Effector CD8-positive, alpha-beta T cell (primary cell): Measurements from ENCODE around the gene CASKIN2.
A peak's percentile ranks its signal among the peaks of the same experiment; 100 is the strongest.
"Not testable (repeated sequence)": the region's sequence is repeated elsewhere in the genome, so short reads cannot be mapped to it uniquely, and the experiment has no call there.

Source experiments
- DNase-seq: peaks from one replicate; lab custom pipeline; 2025; lab: John Stamatoyannopoulos, UW

The CASKIN2 gene

DNA sequence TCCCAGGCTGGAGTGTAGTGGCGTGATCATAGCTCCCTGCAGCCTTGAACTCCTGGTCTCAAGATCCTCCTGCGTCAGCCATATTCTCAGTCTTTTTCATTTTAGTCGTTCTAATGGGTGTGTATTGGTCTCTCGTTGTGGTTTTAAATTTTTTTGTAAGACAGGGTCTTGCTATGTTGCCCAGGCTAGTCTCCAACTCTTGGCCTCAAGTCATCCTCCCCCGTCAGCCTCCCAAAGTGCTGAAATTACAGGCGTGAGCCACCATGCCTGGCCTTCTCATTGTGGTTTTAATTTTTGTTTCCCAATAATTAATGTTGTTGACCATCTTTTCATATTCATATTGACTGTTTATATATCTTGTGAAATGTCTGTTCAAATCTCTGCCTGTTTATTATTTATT lies 50.3 kb downstream of the CASKIN2 start:
- no peak for DNase-seq

DNA sequence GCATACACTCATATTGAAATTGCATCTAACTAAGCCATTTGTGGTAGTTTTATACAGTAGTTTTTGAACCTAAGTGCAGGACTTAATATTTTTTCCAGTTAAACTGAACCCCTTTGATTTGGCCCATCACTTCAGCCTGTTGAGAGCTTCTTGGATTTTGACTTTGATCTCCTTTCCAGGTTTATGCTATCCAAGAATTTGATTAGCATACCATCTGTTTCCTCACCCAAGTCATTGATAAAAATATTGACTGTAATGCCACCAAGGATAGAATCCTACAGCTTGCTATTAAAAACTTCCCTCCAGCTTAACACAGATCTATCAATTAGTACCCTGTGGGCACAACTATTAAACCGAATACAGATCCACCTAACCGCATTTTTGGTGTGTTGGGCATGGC lies 51.7 kb downstream of the CASKIN2 start:
- DNase-seq: no peak

DNA sequence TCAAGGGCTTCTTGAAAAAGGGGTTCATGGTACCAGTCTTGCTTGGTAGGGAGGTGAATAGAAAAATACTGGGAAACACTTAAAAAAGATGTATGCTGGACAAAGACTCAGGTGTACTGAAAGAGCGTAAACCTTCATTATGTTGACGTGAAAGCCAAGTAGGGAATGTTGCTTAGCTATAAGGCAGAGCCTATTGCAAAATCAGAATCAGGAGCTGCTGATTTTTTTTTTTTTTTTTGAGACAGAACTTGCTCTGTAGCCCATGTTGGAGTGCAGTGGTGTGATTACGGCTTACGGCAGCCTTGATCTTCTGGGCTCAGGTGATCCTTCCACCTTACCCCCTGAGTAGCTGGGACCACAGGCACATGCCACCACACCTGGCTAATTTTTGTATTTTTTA lies 55.0 kb downstream of the CASKIN2 start:
- no peak for DNase-seq

DNA sequence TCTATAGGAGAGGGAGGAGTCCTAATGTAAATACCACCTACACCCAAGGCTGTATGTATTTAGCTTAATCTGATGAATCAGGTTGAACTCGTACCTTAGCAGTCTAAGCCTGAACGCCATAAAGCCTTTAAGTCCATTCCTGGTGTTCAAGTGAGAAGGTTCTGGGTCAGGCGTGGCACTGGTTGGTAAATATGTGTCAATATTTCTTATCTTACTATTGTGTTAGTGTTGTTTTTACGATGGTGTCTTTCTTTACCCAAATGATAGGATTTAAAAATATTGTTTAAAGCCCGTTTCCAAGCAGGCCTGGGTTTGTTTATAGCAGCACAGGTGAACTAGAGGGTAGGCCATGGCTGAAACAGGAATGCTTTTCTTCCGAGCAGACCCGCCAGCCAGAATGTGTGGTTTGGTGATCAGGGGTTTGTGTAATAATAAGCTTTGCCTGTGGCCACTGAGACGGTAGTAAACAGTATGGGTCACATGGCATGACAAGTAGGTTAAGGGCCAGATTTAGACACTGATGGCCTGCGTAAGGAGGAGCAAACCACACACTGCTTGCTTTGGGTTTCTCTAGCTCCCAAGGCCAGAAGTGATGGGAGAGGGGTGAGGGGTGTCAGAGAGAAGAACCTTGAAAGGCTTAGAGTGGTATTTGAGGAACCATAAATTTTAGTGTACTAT lies 55.6 kb downstream of the CASKIN2 start:
- DNase-seq: no peak

DNA sequence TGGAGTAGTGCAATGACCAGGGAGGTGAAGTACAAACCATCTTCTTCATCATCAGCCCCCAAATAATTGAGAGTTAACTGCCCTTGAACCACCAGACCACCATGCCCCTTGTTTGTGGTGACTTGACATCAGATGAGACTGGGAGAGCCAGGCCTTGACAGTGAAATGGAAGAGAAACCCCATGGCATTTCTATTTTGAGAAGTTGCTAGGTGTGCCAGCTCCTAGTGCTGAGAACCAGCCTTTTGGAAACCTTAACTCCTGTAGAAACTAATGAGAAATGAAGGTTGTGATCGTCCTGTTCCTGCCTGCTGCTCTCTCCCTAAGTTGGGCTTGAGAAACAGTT lies 56.1 kb downstream of the CASKIN2 start:
- DNase-seq: no peak

DNA sequence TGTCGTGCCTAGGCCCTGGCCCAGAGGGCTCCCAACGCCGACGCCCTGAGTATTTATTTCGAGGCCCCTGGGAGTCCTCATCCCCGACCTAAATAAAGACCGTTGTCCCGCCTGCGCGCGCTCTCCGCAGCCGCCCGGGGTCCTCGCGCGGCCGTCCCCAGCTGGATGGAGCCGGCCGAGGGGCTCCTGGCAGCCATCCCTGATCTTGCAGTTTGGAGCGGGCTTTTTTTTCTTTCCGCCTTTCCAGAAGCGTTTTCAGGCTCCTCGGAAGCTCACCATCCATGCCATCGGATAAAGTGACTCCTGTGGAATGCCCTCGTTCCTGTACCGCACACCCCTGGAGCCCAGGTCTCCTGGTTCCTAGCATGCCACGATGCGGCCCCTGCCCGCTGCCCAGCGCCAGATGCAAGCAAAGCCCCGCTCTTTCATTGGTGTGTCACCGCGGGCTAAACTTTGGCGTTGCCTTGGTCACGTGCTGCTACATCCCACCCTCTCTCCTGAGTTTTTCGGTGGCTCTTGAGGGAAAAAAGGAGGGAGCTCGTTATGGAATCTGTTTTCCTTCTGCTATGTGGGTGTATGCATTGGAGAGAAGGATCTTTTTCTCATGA lies 58.2 kb downstream of the CASKIN2 start:
- DNase-seq: no peak

DNA sequence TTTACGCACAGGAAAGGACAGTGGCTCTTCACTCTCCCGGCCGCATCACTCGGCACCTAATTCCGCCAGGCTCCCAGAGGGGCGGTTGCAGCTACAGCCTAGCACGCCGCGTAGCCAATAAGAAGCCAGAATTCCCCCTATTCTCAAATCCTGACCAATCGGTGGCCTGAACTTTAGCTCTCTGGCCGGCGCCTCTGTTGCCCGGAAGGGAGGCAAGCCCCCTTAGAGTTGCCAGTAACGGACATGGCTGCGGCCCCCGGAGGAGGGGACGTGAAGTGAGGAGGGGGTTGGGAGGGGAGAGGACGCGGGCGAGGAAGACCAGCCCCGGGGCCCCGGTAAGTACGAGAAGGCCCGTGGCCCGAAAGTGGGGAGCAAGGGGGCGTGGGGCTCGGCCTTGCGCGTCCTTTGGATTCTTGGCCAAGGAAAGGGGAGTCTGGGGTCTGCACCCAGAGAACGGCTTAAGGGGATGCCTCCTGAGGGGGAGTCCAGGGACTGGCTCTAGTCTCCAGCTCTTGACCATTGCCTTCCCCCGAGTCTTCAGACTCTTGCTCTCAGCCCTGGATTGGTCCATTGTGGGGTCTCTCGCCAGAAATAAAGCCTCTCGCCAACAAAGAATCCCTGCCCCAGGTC lies 58.8 kb downstream of the CASKIN2 start, which contains the start of gene TMEM94:
Gene TMEM94, plus strand, starts transcription at position 219 of the 630 bp plus-strand sequence. CDS start 15,271 bp downstream, outside the sequence.
- peak; percentile 87 for DNase-seq

DNA sequence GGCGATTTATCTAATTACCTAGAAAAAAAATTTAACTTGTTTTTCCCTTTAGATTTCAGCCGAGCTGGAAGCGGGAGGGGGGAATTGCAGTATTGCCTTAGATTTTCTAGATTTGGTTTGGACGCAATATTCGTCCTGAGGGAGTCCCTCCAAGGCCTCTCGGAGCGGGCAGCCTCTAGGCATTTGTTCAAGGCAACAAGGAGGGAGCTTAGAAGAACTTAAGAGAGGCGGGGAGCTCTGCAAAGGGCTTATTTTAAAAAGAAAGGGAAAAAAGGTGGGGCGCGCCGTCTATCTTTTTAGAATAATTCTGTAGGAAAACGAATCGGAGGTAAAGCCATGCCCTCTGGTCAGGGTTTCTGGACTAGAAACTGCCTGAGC lies 59.3 kb downstream of the CASKIN2 start:
- DNase-seq: no peak

DNA sequence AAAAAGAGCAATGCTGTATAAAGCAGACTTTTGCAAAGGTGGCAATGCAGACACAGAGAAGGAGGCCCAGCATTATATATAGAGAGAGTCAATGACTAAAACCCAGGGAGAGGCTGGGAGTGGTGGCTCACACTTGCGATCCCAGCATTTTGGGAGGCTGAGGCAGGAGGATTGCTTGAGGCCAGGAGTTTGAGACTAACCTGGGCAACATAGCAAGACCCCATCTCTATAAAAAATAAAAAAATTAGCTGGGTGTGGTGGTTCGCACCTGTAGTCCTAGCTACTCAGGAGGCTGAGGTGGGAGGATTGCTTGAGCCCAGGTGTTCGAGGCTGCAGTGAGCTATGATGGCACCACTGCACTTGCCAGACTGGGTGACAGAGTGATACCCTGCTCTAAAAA lies 60.7 kb downstream of the CASKIN2 start:
- not testable (repeated sequence) for DNase-seq

DNA sequence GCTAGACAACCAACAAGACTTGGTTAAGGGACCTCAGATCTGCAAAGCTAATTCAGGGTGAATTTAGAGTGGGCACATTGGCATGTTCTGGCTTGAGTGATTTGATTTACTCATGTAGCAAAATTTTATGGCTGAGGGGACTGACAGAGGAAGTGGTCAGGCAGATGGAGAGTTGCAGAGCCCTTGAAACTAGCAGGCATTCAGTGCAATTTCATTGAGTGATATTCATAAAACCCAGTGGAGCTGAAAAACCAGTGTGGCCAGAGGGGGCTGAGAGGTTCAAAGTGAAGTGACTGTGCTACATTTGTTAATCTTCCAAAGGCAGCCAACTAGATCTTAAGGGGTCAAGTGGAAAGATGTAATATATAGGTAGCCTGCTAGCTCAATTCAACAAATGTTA lies 61.1 kb downstream of the CASKIN2 start:
- no peak for DNase-seq

DNA sequence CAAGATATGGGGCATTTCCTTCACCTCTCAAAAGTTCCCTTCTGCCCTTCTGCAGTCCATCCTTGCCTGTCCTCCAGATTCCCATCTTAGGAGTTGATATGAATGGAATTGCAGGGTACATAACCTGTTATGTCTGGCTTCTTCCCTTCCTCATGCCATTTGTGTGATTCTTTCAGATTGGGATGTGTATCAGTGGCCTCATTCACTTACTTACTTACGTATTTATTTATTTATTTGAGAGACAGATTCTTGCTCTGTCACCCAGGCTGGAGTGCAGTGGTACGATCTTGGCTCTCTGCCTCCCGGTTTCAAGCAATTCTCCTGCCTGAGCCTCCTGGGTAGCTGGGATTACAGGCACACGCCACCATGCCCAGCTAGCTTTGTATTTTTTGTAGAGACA lies 65.1 kb downstream of the CASKIN2 start:
- DNase-seq: no peak
